ENCODE data around the gene MID1.

DNA sequence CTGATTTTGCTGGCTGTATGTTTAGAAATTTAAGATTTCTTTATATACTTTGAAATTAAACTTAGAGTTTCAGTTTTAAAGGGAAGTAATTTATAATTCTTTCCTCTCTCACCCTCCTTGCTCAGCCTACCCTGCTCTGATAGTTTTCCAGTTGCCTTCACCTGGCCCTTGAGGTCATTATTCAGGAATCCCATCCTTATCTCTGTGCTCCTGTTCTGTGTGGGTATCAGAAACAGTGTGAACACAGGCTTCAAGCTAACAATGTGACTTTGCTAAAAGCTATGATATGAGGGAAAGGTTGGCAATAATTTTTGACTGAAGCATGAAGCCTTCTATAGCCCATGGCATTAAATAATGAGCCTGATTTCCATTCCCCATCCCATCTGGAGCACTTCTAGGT lies 128.1 kb downstream of the MID1 start:
- TF ChIP-seq POLR2A (IDR thresholded peaks at IDR 0.05) (no peak), CTCF (IDR thresholded peaks at IDR 0.05) (no peak), POLR2AphosphoS5 (IDR thresholded peaks at IDR 0.05) (no peak), EP300 (IDR thresholded peaks at IDR 0.05) (no peak)
